Measurements from ENCODE around the gene PTPRN2.
"Not testable (repeated sequence)": the region's sequence is repeated elsewhere in the genome, so short reads cannot be mapped to it uniquely, and the experiment has no call there.

The PTPRN2 gene

DNA sequence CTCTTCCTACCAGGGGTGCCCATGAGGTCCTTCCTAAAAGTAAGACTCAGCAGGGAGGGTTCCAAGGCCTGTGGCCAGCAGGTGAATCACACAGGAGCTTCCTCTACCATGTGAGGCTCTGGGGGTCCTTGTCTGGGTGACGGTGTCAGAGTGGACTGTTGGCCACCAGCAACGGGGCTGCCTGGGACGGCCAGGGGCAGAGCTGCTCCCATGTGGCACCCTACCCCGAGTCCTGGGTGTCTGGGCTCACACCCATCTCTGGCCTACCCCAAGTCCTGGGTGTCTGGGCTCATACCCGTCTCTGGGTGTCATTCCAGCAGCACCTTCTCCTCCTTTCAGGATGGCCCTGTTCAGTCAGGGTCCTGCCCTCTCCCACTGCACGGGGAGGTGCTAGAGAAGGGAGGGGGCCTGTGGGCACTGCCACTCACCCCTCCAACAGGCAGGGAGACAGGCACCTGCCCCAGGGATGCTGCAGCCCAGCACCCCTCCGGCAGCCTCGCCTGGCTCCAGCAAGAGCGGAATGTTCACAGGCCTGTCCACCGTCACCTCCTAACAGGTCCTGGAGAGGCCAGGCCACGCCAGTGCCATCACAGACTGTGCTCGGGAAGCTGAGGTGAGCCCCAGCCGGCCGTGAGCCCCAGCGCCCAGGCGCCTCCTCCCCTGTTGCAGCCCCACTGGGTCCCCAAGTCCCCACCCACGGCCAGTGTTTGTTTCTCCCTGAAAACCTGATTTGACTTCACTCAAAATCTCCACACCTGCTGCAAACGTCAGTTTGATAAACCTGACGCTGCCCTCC lies 143.7 kb downstream of the PTPRN2 start:
- DNase-seq (ENCODE audit: low read depth), result no peak

DNA sequence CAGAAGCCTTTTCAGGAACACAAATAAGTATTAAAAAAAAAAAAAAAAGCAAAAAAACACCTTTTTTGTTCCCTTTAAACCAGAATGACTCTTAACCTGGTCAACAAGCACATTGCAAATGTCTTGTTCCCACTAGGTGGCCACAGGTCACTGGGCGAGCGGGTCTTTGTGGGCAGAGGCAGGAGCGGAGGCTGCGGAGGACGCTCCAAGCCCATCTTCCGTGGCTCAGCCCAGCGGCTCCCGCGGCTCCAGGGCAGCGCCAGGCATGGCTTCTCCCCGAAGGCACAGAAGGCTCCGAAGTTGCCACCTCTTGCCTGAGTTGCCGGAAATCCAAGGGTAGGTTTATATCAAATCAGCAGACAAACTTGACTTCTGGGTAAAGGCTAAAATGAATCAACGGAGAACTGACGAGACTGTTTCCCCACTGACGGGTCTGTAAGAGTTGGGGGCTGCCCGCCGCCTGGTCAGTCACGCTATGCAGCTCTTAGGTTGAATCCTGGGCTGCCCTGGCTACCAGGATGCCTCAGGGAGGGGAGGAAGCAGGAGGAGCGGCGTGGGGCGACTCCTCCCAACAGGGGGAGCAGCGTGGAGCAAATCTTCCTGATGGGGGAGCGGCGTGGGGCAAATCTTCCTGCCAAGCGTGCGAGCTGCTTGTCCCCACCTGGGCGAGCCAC lies 144.5 kb downstream of the PTPRN2 start:
- no peak for DNase-seq (ENCODE audit: low read depth)

- DNase-seq (ENCODE audit: low read depth), result no peak
Measured at GRCh38 chr7:158442260-158442659, 145.4 kb downstream of the PTPRN2 start.

- no peak for DNase-seq (ENCODE audit: low read depth)
Measured at GRCh38 chr7:158439035-158439434, 148.6 kb downstream of the PTPRN2 start.

GRCh38 chr7:158432369-158433341 lies 155.0 kb downstream of the PTPRN2 start:
- no peak for DNase-seq (ENCODE audit: low read depth)

DNA sequence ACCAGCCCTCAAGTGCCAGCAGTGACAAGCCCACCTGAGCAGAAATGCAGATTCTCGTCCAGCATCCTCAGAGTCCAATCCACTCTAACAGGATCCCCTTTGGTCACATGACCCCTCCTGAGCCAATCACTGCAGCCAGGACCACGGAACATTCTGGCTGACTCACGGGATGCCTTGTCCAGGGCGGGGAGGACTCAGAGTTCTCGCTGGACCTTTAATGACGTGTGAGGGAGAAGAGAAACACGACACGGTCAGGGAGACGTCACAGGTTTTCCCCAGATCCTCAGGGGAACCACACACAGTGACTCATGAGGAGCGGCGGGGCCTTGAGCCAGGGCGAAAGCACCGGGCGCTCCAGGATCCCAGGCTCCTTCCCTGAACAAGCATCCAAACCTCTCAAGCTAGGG lies 155.7 kb downstream of the PTPRN2 start:
- DNase-seq (ENCODE audit: low read depth), result no peak

GRCh38 chr7:158431055-158431940 lies 156.3 kb downstream of the PTPRN2 start:
- DNase-seq (ENCODE audit: low read depth), result no peak

GRCh38 chr7:158430308-158431034 lies 157.2 kb downstream of the PTPRN2 start:
- DNase-seq (ENCODE audit: low read depth), result no peak

- DNase-seq (ENCODE audit: low read depth), result no peak
Measured at GRCh38 chr7:158428837-158429753, 158.5 kb downstream of the PTPRN2 start.

DNA sequence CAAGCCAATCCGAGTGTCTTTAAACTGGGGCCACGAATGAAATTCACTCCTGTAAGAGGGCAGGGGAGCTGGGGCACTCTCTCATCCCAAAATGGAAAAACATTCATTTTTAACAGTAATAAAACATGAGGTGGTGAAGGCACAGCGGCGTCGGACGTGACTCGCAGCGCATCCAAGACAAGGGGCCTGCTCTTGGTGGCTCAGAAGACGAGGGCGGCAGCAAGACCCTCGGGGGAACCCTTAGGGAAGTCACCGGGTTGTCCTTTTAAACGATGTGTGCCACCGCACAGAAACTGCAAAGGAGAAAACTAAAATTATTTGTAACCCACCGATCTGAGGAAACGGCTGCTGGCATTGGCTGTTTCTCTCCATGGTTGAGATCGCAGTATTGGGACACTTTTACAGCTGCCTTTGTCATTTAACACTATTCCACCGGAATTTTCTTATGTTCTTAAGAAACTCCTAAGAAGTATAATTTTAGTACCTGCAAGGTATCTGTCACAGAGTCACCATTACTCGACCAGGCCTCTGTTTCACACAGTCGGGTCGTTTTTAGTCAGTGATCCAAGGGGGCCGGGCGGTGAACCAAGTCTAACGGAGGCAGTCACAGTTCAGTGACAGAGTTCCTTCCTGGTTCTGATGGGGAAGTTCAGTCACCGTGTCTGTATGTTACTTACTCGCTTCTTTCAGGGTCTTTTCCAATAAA lies 159.3 kb downstream of the PTPRN2 start:
- DNase-seq (ENCODE audit: low read depth), result no peak

GRCh38 chr7:158425676-158426075 lies 161.9 kb downstream of the PTPRN2 start:
- not testable (repeated sequence) for DNase-seq (ENCODE audit: low read depth)

GRCh38 chr7:158424531-158424930 lies 163.1 kb downstream of the PTPRN2 start:
- DNase-seq (ENCODE audit: low read depth), result no peak

- no peak for DNase-seq (ENCODE audit: low read depth)
Measured at GRCh38 chr7:158424011-158424410, 163.6 kb downstream of the PTPRN2 start.

DNA sequence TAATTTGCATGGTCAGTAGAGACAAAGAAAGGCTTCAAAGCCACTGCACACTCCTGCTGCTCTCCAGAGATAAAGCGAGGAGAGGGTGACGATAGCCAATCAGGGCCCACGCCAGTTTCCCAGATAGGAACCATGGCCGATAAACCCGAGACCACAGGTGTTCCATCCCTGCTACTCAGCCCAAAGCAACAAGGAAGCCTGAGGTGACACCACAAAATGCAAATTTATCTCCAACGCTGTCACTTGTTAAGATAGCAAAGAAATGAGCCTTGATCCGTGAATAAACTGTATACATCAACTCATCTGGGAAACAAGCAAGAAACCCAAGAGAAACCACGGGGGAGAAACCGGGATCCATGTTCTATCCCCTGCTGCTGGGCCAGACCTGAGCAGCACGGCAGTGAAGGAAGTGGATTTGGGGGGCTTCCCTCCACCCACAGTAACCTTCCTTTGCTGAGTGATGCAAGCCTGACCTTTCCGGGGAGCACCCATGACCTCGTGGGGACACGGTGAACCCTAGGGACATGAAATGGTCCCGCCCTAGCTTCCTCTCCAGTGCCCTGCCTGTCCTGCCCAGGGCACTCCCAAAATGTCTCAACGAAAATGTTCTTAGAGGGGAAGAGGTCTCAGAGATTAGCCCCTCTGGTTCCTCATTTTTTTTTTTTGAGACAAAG lies 164.6 kb downstream of the PTPRN2 start:
- DNase-seq (ENCODE audit: low read depth), result no peak

- no peak for DNase-seq (ENCODE audit: low read depth)
Measured at GRCh38 chr7:158422196-158422886, 165.3 kb downstream of the PTPRN2 start.

GRCh38 chr7:158421361-158421760 lies 166.3 kb downstream of the PTPRN2 start:
- DNase-seq (ENCODE audit: low read depth), result no peak

GRCh38 chr7:158420591-158421340 lies 166.9 kb downstream of the PTPRN2 start:
- DNase-seq (ENCODE audit: low read depth), result no peak

All from HS-5 (cell line).